ENCODE results near the gene FLAD1. TPM values are rescaled to one million over a fixed set of nuclear protein-coding genes. Genes with fewer than 3 reads are reported as not detected.

Gene FLAD1
- total RNA-seq, 1 experiment from 2014 or later, result 58.4 TPM

DNA sequence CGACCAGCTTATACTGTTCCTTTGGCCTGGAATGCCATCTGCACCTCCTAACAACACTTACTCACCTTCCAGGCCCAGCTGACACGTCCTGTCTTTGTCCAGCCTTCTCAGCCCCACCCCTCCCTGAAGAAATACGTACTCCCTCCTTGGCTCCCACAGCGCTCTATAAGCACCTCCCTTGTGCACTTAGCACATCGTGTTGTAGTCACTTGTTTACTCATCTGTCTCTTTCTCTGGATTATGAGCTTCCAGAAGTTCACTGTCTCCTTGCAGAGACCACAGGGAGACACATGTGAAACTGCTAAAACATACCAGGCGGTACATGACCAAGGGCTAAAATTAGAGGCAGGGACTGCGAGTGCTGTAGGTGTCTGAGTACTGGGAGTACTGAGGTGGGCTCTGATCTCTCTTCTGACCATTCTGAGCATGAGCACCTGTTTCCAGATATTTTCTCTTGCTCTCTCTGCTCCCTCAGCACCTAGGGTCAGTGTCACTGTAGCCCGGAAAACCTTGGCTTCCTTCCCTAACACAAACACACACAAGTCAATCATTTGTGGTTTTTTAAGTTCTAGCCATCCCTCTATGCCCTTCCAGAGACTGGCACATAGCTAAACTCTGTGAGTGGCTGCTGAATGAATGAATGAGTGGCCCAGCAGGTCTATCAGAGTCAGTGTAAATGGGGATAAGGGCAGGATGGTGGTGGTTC lies 55.6 kb downstream of the FLAD1 start (continued):
- TF ChIP-seq, protein P1, sequence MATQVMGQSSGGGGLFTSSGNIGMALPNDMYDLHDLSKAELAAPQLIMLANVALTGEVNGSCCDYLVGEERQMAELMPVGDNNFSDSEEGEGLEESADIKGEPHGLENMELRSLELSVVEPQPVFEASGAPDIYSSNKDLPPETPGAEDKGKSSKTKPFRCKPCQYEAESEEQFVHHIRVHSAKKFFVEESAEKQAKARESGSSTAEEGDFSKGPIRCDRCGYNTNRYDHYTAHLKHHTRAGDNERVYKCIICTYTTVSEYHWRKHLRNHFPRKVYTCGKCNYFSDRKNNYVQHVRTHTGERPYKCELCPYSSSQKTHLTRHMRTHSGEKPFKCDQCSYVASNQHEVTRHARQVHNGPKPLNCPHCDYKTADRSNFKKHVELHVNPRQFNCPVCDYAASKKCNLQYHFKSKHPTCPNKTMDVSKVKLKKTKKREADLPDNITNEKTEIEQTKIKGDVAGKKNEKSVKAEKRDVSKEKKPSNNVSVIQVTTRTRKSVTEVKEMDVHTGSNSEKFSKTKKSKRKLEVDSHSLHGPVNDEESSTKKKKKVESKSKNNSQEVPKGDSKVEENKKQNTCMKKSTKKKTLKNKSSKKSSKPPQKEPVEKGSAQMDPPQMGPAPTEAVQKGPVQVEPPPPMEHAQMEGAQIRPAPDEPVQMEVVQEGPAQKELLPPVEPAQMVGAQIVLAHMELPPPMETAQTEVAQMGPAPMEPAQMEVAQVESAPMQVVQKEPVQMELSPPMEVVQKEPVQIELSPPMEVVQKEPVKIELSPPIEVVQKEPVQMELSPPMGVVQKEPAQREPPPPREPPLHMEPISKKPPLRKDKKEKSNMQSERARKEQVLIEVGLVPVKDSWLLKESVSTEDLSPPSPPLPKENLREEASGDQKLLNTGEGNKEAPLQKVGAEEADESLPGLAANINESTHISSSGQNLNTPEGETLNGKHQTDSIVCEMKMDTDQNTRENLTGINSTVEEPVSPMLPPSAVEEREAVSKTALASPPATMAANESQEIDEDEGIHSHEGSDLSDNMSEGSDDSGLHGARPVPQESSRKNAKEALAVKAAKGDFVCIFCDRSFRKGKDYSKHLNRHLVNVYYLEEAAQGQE (IDR thresholded peaks at IDR 0.05; ENCODE audit: low read depth), result no peak
- TF ChIP-seq RAD21 (IDR thresholded peaks at IDR 0.05; ENCODE audit: low read depth) (no peak), SRF (IDR thresholded peaks at IDR 0.05; ENCODE audit: low read depth) (no peak), EGR1 (IDR thresholded peaks at IDR 0.05; ENCODE audit: low read depth) (no peak), CBX3 (IDR thresholded peaks at IDR 0.05; ENCODE audit: low read depth) (no peak)

DNA sequence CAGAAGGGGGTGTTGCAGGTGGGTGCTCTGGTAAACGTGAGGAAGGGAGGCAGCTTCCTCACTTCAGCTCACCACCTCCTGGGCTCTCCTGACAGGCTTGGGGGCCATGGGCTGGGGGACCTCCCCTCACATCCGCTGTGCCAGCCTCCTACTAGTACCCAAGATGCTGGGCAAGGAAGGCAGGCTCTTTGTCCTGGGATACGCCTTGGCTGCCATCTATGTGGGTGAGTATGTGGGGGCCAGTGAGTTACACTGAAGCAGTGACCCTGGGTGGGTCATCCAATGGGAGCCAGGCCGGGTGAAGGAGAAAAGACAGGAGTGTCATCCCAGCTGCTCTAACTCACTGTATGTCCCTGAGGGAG lies 56.1 kb downstream of the FLAD1 start:
- intact Hi-C loops (cut with micrococcal nuclease), result no loop called here
- no peak overlapping the region for H2AFZ ChIP-seq (ENCODE audit: low read depth, low read length, poor library complexity, severe bottlenecking)
- H3K9me2 ChIP-seq (ENCODE audit: insufficient read depth), result no peaks in the 10 kb centered on the region
- no peaks in the 10 kb centered on the region for H3K9me3 ChIP-seq (ENCODE audit: control insufficient read depth in 1 of 2, insufficient read depth in 1 of 2, low read depth in 1 of 2, low read length in 2 of 2)
- H3K4me1 ChIP-seq (ENCODE audit: control insufficient read depth in 1 of 2, insufficient read depth in 2 of 2, low read length in 2 of 2), result peaks cover 0 to 12% of the 10 kb centered on the region in 2 experiments; a peak in 2 of 4 replicates
- ChIA-PET POLR2A (interaction anchor here (1.2 kb wide), 1 partner anchor 56 kb away, joined by 3 read pairs; the partner anchor contains the start of gene FLAD1), CTCF (interaction anchor here (1.7 kb wide), 1 partner anchor 9 kb away, joined by 6 read pairs; no protein-coding TSS in a partner anchor), RAD21 (ENCODE audit: low non-redundant PET in 1 of 2, low total read pairs in 2 of 2, uncharacterized antibody in 2 of 2, unreplicated experiment in 2 of 2) (no interaction called here)
- no peak for DNase-seq (ENCODE audit: low read depth, low spot score)
- H3K4me3 ChIP-seq (replicated peaks in 1 of 2; ENCODE audit: low read depth in 1 of 2, low read length in 2 of 2), result no peak overlapping the region
- H3K79me2 ChIP-seq (ENCODE audit: insufficient read depth, low read length), result no peaks in the 10 kb centered on the region
- H3K9ac ChIP-seq (ENCODE audit: low read length), result no peak overlapping the region
- no peaks in the 10 kb centered on the region for H3K27me3 ChIP-seq (ENCODE audit: insufficient read depth, low read length)
- BruUV-seq (replicated peaks), result no TSS peak
- H4K20me1 ChIP-seq (ENCODE audit: insufficient read depth), result no peaks in the 10 kb centered on the region
- H3K36me3 ChIP-seq (ENCODE audit: control insufficient read depth in 1 of 2, insufficient read depth in 2 of 2, low read length in 2 of 2), result no peaks in the 10 kb centered on the region
- no peak overlapping the region for H3K4me2 ChIP-seq (ENCODE audit: low read length)
- ATAC-seq, result no peak
- no peak overlapping the region for H3K27ac ChIP-seq (ENCODE audit: low read depth, low read length)
- no peak for TF ChIP-seq RAD21 (IDR thresholded peaks at IDR 0.05; ENCODE audit: low read depth)
- no peak for TF ChIP-seq ELF1 (IDR thresholded peaks at IDR 0.05; ENCODE audit: borderline replicate concordance, low read depth)
- no peak for TF ChIP-seq EGR1 (IDR thresholded peaks at IDR 0.05; ENCODE audit: low read depth)
- TF ChIP-seq SIN3A (IDR thresholded peaks at IDR 0.05; ENCODE audit: low read depth), result no peak
- TF ChIP-seq POLR2AphosphoS5 (IDR thresholded peaks at IDR 0.05; ENCODE audit: low read depth, low read length), result no peak
- no peak for TF ChIP-seq JUND (IDR thresholded peaks at IDR 0.05)
- TF ChIP-seq YY1 (IDR thresholded peaks at IDR 0.05; ENCODE audit: extremely low read depth, insufficient replicate concordance, low read depth, low read length), result no peak
- no peak for TF ChIP-seq SRF (IDR thresholded peaks at IDR 0.05; ENCODE audit: low read depth)
- no peak for TF ChIP-seq POLR2A (IDR thresholded peaks at IDR 0.05; ENCODE audit: borderline replicate concordance, extremely low read depth, insufficient read depth, insufficient read length)
- no peak for TF ChIP-seq EZH2 (IDR thresholded peaks at IDR 0.05)
- TF ChIP-seq CBX3 (IDR thresholded peaks at IDR 0.05; ENCODE audit: low read depth), result no peak
- TF ChIP-seq, protein P2, sequence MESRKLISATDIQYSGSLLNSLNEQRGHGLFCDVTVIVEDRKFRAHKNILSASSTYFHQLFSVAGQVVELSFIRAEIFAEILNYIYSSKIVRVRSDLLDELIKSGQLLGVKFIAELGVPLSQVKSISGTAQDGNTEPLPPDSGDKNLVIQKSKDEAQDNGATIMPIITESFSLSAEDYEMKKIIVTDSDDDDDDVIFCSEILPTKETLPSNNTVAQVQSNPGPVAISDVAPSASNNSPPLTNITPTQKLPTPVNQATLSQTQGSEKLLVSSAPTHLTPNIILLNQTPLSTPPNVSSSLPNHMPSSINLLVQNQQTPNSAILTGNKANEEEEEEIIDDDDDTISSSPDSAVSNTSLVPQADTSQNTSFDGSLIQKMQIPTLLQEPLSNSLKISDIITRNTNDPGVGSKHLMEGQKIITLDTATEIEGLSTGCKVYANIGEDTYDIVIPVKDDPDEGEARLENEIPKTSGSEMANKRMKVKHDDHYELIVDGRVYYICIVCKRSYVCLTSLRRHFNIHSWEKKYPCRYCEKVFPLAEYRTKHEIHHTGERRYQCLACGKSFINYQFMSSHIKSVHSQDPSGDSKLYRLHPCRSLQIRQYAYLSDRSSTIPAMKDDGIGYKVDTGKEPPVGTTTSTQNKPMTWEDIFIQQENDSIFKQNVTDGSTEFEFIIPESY (IDR thresholded peaks at IDR 0.05; ENCODE audit: extremely low read depth, insufficient replicate concordance, low read length), result no peak
- TF ChIP-seq CEBPB (IDR thresholded peaks at IDR 0.05; ENCODE audit: low read depth), result no peak
- TF ChIP-seq ZNF274 (IDR thresholded peaks at IDR 0.05; ENCODE audit: low read depth, low read length), result no peak
- TF ChIP-seq EZH2phosphoT487 (IDR thresholded peaks at IDR 0.05; ENCODE audit: borderline replicate concordance), result no peak
- no peak for TF ChIP-seq TCF7L2 (IDR thresholded peaks at IDR 0.05; ENCODE audit: borderline replicate concordance, extremely low read depth, insufficient read depth, insufficient read length)
- no peak for TF ChIP-seq ZFX (IDR thresholded peaks at IDR 0.05)
- no peak for TF ChIP-seq SP1 (IDR thresholded peaks at IDR 0.05; ENCODE audit: low read depth)
- TF ChIP-seq, protein P3, sequence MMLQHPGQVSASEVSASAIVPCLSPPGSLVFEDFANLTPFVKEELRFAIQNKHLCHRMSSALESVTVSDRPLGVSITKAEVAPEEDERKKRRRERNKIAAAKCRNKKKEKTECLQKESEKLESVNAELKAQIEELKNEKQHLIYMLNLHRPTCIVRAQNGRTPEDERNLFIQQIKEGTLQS (IDR thresholded peaks at IDR 0.05), result no peak

Data from HCT116 (cell line).